GM12801 (cell line): ENCODE results near the gene SLC1A2.

ENCODE experiments used
- CTCF ChIP-seq: IDR thresholded peaks from one replicate; pipeline ENCODE4 v1.5.1; 2011; ENCODE audit warnings: control low read depth; ENCODE audit not compliant: insufficient read length; ENCODE audit errors: extremely low read depth

Gene SLC1A2

GRCh38 chr11:35303596-35304385 is 115.6 kb downstream of the SLC1A2 start:
- no peak for TF ChIP-seq CTCF

GRCh38 chr11:35302398-35302797 is 117.0 kb downstream of the SLC1A2 start:
- TF ChIP-seq CTCF, result no peak

GRCh38 chr11:35298369-35298768 is 121.0 kb downstream of the SLC1A2 start:
- no peak for TF ChIP-seq CTCF

GRCh38 chr11:35295751-35296150 is 123.6 kb downstream of the SLC1A2 start:
- no peak for TF ChIP-seq CTCF

GRCh38 chr11:35293699-35294098 is 125.7 kb downstream of the SLC1A2 start:
- no peak for TF ChIP-seq CTCF

- no peak for TF ChIP-seq CTCF
These were observed 126.3 kb downstream of the SLC1A2 start for GRCh38 chr11:35293035-35293434.

- no peak for TF ChIP-seq CTCF
These were observed 127.1 kb downstream of the SLC1A2 start for GRCh38 chr11:35292279-35292678.
